Epithelial cell of esophagus (primary cell): ENCODE measurements around the gene STPG2.
"Not testable (repeated sequence)": the region's sequence is repeated elsewhere in the genome, so short reads cannot be mapped to it uniquely, and the experiment has no call there.

Source experiments
- DNase-seq: peaks from one replicate; pipeline ENCODE4 v3.0.0; 2010; ENCODE audit warnings: low read depth
- H3K4me3 ChIP-seq: 2 replicates; pipeline ENCODE4 v1.5.1; 2011; ENCODE audit warnings: mild to moderate bottlenecking, low read length, control low read depth
- TF ChIP-seq, protein P1 (sequence below): IDR thresholded peaks from 2 replicates; pipeline ENCODE4 v1.5.1; 2011; ENCODE audit warnings: low read depth, mild to moderate bottlenecking, low read length, control low read depth, inconsistent platforms; ENCODE audit not compliant: insufficient read depth; ENCODE audit errors: missing control alignments

Gene STPG2

DNA sequence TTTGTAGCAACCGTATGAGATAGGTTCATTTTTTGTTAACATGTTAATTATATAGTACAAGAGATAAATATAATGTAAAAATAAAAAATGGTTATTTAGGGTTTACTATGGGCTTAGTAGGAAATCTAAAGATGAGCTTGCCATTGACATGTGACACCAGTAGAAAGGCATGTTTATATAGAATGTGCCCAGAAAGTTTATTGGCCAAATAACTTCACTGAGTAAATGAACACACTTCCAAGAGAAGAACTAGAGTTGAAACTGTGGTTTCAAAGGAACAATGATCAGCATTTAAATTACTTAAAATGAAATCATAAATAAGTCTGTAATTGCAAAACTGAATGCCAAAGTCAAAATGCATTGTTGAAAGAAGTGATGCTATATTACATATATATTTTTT, 503.3 kb downstream of the STPG2 start:
- no peak for DNase-seq
- TF ChIP-seq, protein P1, sequence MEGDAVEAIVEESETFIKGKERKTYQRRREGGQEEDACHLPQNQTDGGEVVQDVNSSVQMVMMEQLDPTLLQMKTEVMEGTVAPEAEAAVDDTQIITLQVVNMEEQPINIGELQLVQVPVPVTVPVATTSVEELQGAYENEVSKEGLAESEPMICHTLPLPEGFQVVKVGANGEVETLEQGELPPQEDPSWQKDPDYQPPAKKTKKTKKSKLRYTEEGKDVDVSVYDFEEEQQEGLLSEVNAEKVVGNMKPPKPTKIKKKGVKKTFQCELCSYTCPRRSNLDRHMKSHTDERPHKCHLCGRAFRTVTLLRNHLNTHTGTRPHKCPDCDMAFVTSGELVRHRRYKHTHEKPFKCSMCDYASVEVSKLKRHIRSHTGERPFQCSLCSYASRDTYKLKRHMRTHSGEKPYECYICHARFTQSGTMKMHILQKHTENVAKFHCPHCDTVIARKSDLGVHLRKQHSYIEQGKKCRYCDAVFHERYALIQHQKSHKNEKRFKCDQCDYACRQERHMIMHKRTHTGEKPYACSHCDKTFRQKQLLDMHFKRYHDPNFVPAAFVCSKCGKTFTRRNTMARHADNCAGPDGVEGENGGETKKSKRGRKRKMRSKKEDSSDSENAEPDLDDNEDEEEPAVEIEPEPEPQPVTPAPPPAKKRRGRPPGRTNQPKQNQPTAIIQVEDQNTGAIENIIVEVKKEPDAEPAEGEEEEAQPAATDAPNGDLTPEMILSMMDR, result no peak
- no peak overlapping the region for H3K4me3 ChIP-seq

DNA sequence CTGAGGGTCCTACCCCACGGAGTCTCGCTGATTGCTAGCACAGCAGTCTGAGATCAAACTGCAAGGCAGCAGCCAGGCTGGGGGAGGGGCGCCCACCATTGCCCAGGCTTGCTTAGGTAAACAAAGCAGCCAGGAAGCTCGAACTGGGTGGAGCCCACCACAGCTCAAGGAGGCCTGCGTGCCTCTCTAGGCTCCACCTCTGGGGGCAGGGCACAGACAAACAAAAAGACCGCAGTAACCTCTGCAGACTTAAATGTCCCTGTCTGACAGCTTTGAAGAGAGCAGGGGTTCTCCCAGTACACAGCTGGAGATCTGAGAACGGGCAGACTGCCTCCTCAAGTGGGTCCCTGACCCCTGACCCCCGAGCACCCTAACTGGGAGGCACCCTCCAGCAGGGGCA, 509.4 kb downstream of the STPG2 start:
- DNase-seq, H3K4me3 ChIP-seq: not testable (repeated sequence)

DNA sequence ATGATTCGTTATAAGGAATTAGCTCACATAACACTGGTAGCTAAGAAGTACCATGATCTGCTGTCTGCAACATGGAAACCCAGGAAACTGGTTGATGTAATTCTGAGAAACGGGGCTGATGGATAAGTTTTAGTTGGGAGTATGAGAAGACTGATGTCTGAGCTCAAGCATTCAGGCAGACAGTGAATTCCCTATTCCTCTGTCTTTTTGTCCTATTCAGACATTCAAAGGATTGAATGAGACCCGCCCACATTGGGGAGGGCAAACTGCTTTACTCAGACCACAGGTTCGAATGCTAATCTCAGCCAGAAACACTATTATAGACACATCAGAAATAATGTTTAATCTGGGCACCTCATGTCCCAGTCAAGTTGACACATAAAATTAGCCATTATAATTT, 515.5 kb downstream of the STPG2 start:
- no peak for DNase-seq
- TF ChIP-seq, protein P1, result no peak
- no peak overlapping the region for H3K4me3 ChIP-seq

DNA sequence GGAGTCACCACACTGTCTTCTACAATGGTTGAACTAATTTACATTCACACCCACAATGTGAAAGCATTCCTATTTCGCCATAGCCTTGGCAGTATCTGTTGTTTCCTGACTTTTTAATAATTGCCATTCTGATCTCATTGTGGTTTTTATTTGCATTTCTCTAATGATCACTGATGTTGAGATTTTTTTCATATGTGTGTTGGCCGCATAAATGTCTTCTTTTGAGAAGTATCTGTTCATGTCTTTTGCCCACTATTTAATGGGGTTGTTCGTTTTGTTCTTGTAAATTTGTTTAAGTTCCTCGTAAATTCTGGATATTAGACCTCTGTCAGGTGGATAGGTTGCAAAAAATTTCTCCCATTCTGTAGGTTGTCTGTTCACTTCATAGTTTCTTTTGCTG, 519.1 kb downstream of the STPG2 start:
- peak; percentile 9 for DNase-seq
- no peak overlapping the region for H3K4me3 ChIP-seq
- TF ChIP-seq, protein P1, result no peak

DNA sequence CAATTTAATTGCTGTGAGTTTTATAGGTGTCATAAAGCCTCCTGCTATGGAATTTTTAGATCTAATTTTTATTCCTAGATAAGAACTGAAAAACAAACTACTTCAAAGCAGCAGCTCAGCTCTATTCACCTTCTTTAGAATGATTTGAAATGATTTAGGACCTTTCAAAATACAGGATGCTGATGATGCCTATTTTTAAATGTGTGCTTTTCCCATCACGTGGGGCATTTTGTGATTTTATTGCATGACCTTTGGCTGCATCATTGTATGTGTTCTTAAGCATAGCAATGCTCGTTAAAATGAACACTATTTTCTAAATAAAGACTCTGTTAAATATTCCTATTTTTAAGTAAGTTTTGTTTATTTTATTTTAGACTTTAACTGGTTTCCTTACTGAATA, 537.3 kb downstream of the STPG2 start:
- H3K4me3 ChIP-seq, result no peak overlapping the region
- TF ChIP-seq, protein P1, result no peak
- DNase-seq, result no peak

DNA sequence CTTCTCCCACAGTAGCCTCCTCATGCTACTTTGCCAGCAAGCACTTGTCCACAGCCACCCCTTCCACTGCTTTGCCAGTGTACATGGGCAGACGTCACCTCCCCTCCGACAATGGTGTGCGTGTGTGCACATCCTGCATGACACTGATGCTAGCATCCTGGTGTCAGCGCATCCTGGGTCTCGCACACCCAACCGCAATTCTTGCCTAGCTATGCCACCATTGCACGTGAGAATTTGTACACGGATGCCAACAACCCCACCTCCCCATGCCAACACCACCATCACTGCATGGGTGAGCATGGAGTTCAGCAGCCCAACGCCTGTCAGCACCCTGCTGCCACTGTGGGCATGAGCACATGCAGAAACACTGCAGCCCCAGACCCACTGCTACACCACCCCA, 550.0 kb downstream of the STPG2 start:
- H3K4me3 ChIP-seq, result no peak overlapping the region
- TF ChIP-seq, protein P1, result no peak
- DNase-seq, result no peak

DNA sequence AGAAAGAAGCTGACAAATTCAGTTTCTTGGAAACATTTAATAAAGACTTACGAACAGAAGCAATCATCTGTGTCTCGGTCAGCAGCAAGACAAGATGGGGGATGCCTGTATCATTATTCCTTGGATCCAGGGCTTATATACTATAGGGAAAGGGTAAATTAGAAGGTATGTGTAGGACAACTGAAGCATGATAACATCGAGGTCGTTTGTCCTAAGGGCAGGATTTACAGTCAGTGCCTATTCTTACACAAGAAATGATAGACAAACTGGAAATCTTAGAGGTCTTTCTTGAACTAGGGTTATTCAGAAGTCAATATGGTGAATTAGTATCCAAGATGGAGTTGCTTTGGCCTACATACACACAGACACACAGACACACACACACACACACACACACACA, 553.0 kb downstream of the STPG2 start:
- TF ChIP-seq, protein P1, result no peak
- peak; percentile 24 for DNase-seq
- H3K4me3 ChIP-seq, result no peak overlapping the region
